Peyer's patch (tissue), 4 donors: ENCODE data around the gene COBL. TPM values are rescaled to one million over a fixed set of nuclear protein-coding genes. Genes with fewer than 3 reads are reported as not detected.
A peak's percentile ranks its signal among the peaks of the same experiment; 100 is the strongest.

Source experiments
- DNase-seq, 3 donors: peaks; one replicate each; pipeline ENCODE4 v3.0.0-alpha.2; 2017 to 2019
- H3K27ac ChIP-seq, 4 donors: fragments of 200-600 bp; sonication (generic); one replicate each; pipeline ENCODE4 v1.5.1; 2016 to 2019
- H3K27me3 ChIP-seq, 2 donors: fragments of 200-600 bp; sonication (generic); one replicate each; pipeline ENCODE4 v1.5.1; 2019
- H3K36me3 ChIP-seq, 3 donors: fragments of 200-600 bp; sonication (generic); one replicate each; pipeline ENCODE4 v1.5.1; 2016 to 2019
- H3K4me1 ChIP-seq, 4 donors: fragments of 200-600 bp; sonication (generic); one replicate each; pipeline ENCODE4 v1.5.1; 2016 to 2019
- H3K4me3 ChIP-seq, 4 donors: fragments of 200-600 bp; sonication (generic); 1 replicate in 3 of 4; 2 replicates in 1 of 4; pipeline ENCODE4 v1.5.1; 2016 to 2019; ENCODE audit warnings: mild to moderate bottlenecking in 1 of 4
- H3K9me3 ChIP-seq, 4 donors: fragments of 200-600 bp; sonication (generic); one replicate each; pipeline ENCODE4 v1.5.1; 2016 to 2019; ENCODE audit warnings: mild to moderate bottlenecking in 1 of 4
- POLR2A ChIP-seq, 2 donors: fragments of 450-650 bp; IDR thresholded peaks; one replicate each; pipeline ENCODE4 v1.5.1; 2017; ENCODE audit warnings: antibody characterized with exemption in 2 of 2, mild to moderate bottlenecking in 2 of 2, moderate library complexity in 2 of 2
- total RNA-seq, 4 donors: library from RNA; depleted of rRNA; stranded (reverse); fragments of >200 nt; gene quantifications; one replicate each; pipeline ENCODE4 v1.1.0, GENCODE V29; 2016
- TF ChIP-seq, protein P1 (sequence below), 6 experiments: fragments of 450-650 bp in 4 of 6; fragments of 200-600 bp in 2 of 6; sonication (generic) in 1 of 6; IDR thresholded peaks; one replicate each; pipeline ENCODE4 v1.5.1; 2017 to 2019; ENCODE audit warnings: antibody characterized with exemption in 6 of 6, mild to moderate bottlenecking in 3 of 6, moderate library complexity in 1 of 6

COBL gene
- total RNA-seq, 4 donors from 2014 or later, result 25.6 to 129 (median 116) TPM

DNA sequence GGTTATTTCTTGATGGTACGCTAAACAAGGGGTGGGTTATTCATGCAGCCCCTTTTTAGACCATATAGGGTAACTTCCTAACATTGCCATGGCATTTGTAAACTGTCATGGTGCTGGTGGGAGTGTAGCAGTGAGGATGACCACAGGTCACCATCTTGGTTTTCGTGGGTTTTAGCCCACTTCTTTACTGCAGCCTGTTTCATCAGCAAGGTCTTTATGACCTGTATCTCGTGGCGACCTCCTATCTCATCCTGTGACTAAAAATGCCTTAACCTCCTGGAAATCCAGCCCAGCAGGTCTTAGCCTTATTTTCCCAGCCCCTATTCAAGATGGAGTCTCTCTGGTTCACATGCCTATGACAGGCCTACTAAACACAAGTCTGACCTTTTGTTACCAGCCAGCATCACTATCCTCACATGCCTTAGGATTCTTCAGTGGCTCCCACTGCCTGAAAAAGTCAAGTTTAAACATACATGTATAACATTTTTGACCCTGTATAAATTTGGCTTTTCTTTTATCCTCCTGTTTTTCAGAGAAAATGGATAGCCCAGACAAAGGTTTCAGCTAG lies 13.2 kb upstream of the COBL start:
- Histone ChIP-seq H3K27ac (no peak overlapping the region), H3K4me3 (no peak overlapping the region), H3K4me1 (no peaks in the 10 kb centered on the region), H3K36me3 (no peaks in the 10 kb centered on the region), H3K27me3 (no peaks in the 10 kb centered on the region), H3K9me3 (no peaks in the 10 kb centered on the region)
- DNase-seq, result no peak
- TF ChIP-seq, protein P1, sequence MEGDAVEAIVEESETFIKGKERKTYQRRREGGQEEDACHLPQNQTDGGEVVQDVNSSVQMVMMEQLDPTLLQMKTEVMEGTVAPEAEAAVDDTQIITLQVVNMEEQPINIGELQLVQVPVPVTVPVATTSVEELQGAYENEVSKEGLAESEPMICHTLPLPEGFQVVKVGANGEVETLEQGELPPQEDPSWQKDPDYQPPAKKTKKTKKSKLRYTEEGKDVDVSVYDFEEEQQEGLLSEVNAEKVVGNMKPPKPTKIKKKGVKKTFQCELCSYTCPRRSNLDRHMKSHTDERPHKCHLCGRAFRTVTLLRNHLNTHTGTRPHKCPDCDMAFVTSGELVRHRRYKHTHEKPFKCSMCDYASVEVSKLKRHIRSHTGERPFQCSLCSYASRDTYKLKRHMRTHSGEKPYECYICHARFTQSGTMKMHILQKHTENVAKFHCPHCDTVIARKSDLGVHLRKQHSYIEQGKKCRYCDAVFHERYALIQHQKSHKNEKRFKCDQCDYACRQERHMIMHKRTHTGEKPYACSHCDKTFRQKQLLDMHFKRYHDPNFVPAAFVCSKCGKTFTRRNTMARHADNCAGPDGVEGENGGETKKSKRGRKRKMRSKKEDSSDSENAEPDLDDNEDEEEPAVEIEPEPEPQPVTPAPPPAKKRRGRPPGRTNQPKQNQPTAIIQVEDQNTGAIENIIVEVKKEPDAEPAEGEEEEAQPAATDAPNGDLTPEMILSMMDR (IDR thresholded peaks at IDR 0.05), result no peak
- no peak for TF ChIP-seq POLR2A (IDR thresholded peaks at IDR 0.05)

DNA sequence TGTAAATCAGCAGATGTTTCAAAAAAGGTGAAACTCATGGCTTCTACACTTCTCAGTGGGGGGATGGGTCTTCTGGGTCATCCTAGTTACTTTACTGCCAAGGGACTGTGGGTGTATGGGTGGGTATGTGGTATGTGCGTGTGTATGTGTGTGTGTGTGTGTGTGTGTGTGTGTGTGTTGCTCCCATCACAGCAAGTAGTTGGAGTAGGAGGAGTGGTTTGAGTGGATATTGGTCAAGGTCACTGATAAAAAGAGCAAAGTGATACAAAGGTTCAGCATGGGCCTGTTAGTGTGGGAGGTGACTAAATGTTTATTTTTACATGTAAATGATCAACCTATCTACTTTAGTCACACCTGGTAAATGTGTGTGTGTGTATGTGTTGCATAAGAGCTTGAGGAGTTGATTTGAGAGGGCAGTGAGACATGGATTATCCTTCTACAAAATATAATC lies 11.8 kb upstream of the COBL start:
- no peak for DNase-seq
- Histone ChIP-seq H3K4me3 (no peak overlapping the region), H3K36me3 (no peaks in the 10 kb centered on the region), H3K9me3 (no peaks in the 10 kb centered on the region), H3K4me1 (no peaks in the 10 kb centered on the region), H3K27ac (peak overlapping the region in 2 of 4 donors; percentile 26 to 66), H3K27me3 (no peaks in the 10 kb centered on the region)
- TF ChIP-seq, protein P1 (IDR thresholded peaks at IDR 0.05), result no peak
- no peak for TF ChIP-seq POLR2A (IDR thresholded peaks at IDR 0.05)

GRCh38 chr7:51327287-51327717 lies 10.7 kb upstream of the COBL start:
- Histone ChIP-seq H3K4me3 (no peak overlapping the region), H3K4me1 (no peaks in the 10 kb centered on the region), H3K27ac (no peak overlapping the region), H3K9me3 (no peaks in the 10 kb centered on the region), H3K27me3 (no peaks in the 10 kb centered on the region), H3K36me3 (no peaks in the 10 kb centered on the region)
- DNase-seq, result no peak
- TF ChIP-seq, protein P1 (IDR thresholded peaks at IDR 0.05), result no peak
- TF ChIP-seq POLR2A (IDR thresholded peaks at IDR 0.05), result no peak

GRCh38 chr7:51326656-51327286 lies 10.2 kb upstream of the COBL start:
- Histone ChIP-seq H3K4me1 (no peaks in the 10 kb centered on the region), H3K27ac (no peak overlapping the region), H3K9me3 (no peaks in the 10 kb centered on the region), H3K36me3 (no peaks in the 10 kb centered on the region), H3K4me3 (no peak overlapping the region), H3K27me3 (no peaks in the 10 kb centered on the region)
- DNase-seq, result no peak
- no peak for TF ChIP-seq POLR2A (IDR thresholded peaks at IDR 0.05)
- TF ChIP-seq, protein P1 (IDR thresholded peaks at IDR 0.05), result no peak

DNA sequence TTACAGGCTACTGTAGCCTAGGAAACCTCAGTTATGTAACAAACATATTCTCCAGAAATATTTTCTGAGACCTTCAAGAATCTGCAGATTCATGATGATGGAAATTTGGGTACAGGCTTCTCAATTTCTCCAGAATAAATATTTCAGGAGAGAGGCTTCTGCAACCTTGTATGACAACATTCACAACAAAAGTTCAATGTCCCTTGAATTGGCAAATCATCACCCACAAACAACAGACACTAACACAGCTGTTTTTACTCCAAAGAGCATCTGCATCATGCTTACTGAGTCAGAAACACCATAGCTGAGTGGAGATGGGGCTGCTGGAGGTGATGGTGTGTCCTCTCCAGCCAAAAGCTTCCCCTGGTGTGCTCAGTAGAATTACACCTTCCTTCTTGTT lies 9.3 kb upstream of the COBL start:
- Histone ChIP-seq H3K4me1 (no peaks in the 10 kb centered on the region), H3K36me3 (no peaks in the 10 kb centered on the region), H3K27me3 (no peaks in the 10 kb centered on the region), H3K27ac (no peak overlapping the region), H3K9me3 (no peaks in the 10 kb centered on the region), H3K4me3 (no peak overlapping the region)
- DNase-seq, result no peak
- TF ChIP-seq, protein P1 (IDR thresholded peaks at IDR 0.05), result no peak
- TF ChIP-seq POLR2A (IDR thresholded peaks at IDR 0.05), result no peak
